ENCODE measurements around the gene MCF2L2.

Gene MCF2L2

GRCh38 chr3:183330881-183331280 is 97.5 kb downstream of the MCF2L2 start:
- Histone ChIP-seq H3K27me3 (ENCODE audit: control insufficient read depth in 2 of 2, insufficient read depth in 2 of 2, low read length in 2 of 2) (no peaks in the 10 kb centered on the region), H3K27ac (ENCODE audit: low read depth in 2 of 2, low read length in 2 of 2) (no peak overlapping the region), H3K9me3 (ENCODE audit: control insufficient read depth in 2 of 2, low read length in 2 of 2) (no peaks in the 10 kb centered on the region), H3K4me1 (ENCODE audit: control insufficient read depth in 2 of 2, insufficient read depth in 2 of 2, low read length in 2 of 2) (no peaks in the 10 kb centered on the region), H3K4me3 (ENCODE audit: low read length in 2 of 2) (no peak overlapping the region), H3K9ac (ENCODE audit: low read depth in 1 of 2, low read length in 2 of 2) (no peak overlapping the region), H3K36me3 (ENCODE audit: control insufficient read depth in 2 of 2, insufficient read depth in 2 of 2, low read length in 2 of 2) (no peaks in the 10 kb centered on the region)

GRCh38 chr3:183329543-183329942 is 98.9 kb downstream of the MCF2L2 start:
- Histone ChIP-seq H3K4me3 (ENCODE audit: low read length in 2 of 2) (no peak overlapping the region), H3K4me1 (ENCODE audit: control insufficient read depth in 2 of 2, insufficient read depth in 2 of 2, low read length in 2 of 2) (no peaks in the 10 kb centered on the region), H3K36me3 (ENCODE audit: control insufficient read depth in 2 of 2, insufficient read depth in 2 of 2, low read length in 2 of 2) (no peaks in the 10 kb centered on the region), H3K27me3 (ENCODE audit: control insufficient read depth in 2 of 2, insufficient read depth in 2 of 2, low read length in 2 of 2) (no peaks in the 10 kb centered on the region), H3K9ac (ENCODE audit: low read depth in 1 of 2, low read length in 2 of 2) (no peak overlapping the region), H3K27ac (ENCODE audit: low read depth in 2 of 2, low read length in 2 of 2) (no peak overlapping the region), H3K9me3 (ENCODE audit: control insufficient read depth in 2 of 2, low read length in 2 of 2) (no peaks in the 10 kb centered on the region)

GRCh38 chr3:183328823-183329222 is 99.6 kb downstream of the MCF2L2 start:
- no peak overlapping the region for H3K4me3 ChIP-seq (ENCODE audit: low read length in 2 of 2)
- no peaks in the 10 kb centered on the region for H3K36me3 ChIP-seq (ENCODE audit: control insufficient read depth in 2 of 2, insufficient read depth in 2 of 2, low read length in 2 of 2)
- no peak overlapping the region for H3K9ac ChIP-seq (ENCODE audit: low read depth in 1 of 2, low read length in 2 of 2)
- H3K4me1 ChIP-seq (ENCODE audit: control insufficient read depth in 2 of 2, insufficient read depth in 2 of 2, low read length in 2 of 2): no peaks in the 10 kb centered on the region
- H3K27me3 ChIP-seq (ENCODE audit: control insufficient read depth in 2 of 2, insufficient read depth in 2 of 2, low read length in 2 of 2): no peaks in the 10 kb centered on the region
- H3K27ac ChIP-seq (ENCODE audit: low read depth in 2 of 2, low read length in 2 of 2): no peak overlapping the region
- H3K9me3 ChIP-seq (ENCODE audit: control insufficient read depth in 2 of 2, low read length in 2 of 2): no peaks in the 10 kb centered on the region

- H3K9me3 ChIP-seq (ENCODE audit: control insufficient read depth in 2 of 2, low read length in 2 of 2): no peaks in the 10 kb centered on the region
- H3K4me1 ChIP-seq (ENCODE audit: control insufficient read depth in 2 of 2, insufficient read depth in 2 of 2, low read length in 2 of 2): no peaks in the 10 kb centered on the region
- no peak overlapping the region for H3K9ac ChIP-seq (ENCODE audit: low read depth in 1 of 2, low read length in 2 of 2)
- no peaks in the 10 kb centered on the region for H3K36me3 ChIP-seq (ENCODE audit: control insufficient read depth in 2 of 2, insufficient read depth in 2 of 2, low read length in 2 of 2)
- H3K27ac ChIP-seq (ENCODE audit: low read depth in 2 of 2, low read length in 2 of 2): no peak overlapping the region
- H3K4me3 ChIP-seq (ENCODE audit: low read length in 2 of 2): no peak overlapping the region
- H3K27me3 ChIP-seq (ENCODE audit: control insufficient read depth in 2 of 2, insufficient read depth in 2 of 2, low read length in 2 of 2): no peaks in the 10 kb centered on the region
Observed at GRCh38 chr3:183328164-183328563, 100.3 kb downstream of the MCF2L2 start.

GRCh38 chr3:183327343-183327742 is 101.1 kb downstream of the MCF2L2 start:
- H3K4me3 ChIP-seq (ENCODE audit: low read length in 2 of 2): no peak overlapping the region
- no peak overlapping the region for H3K27ac ChIP-seq (ENCODE audit: low read depth in 2 of 2, low read length in 2 of 2)
- no peaks in the 10 kb centered on the region for H3K27me3 ChIP-seq (ENCODE audit: control insufficient read depth in 2 of 2, insufficient read depth in 2 of 2, low read length in 2 of 2)
- no peaks in the 10 kb centered on the region for H3K9me3 ChIP-seq (ENCODE audit: control insufficient read depth in 2 of 2, low read length in 2 of 2)
- no peak overlapping the region for H3K9ac ChIP-seq (ENCODE audit: low read depth in 1 of 2, low read length in 2 of 2)
- no peaks in the 10 kb centered on the region for H3K4me1 ChIP-seq (ENCODE audit: control insufficient read depth in 2 of 2, insufficient read depth in 2 of 2, low read length in 2 of 2)
- H3K36me3 ChIP-seq (ENCODE audit: control insufficient read depth in 2 of 2, insufficient read depth in 2 of 2, low read length in 2 of 2): no peaks in the 10 kb centered on the region

GRCh38 chr3:183324083-183324482 is 104.3 kb downstream of the MCF2L2 start:
- H3K27me3 ChIP-seq (ENCODE audit: control insufficient read depth in 2 of 2, insufficient read depth in 2 of 2, low read length in 2 of 2): no peaks in the 10 kb centered on the region

GRCh38 chr3:183319371-183319770 is 109.0 kb downstream of the MCF2L2 start:
- Histone ChIP-seq H3K36me3 (ENCODE audit: control insufficient read depth in 2 of 2, insufficient read depth in 2 of 2, low read length in 2 of 2) (no peaks in the 10 kb centered on the region), H3K27me3 (ENCODE audit: control insufficient read depth in 2 of 2, insufficient read depth in 2 of 2, low read length in 2 of 2) (no peaks in the 10 kb centered on the region), H3K27ac (ENCODE audit: low read depth in 2 of 2, low read length in 2 of 2) (no peak overlapping the region), H3K4me1 (ENCODE audit: control insufficient read depth in 2 of 2, insufficient read depth in 2 of 2, low read length in 2 of 2) (peaks cover 2 to 9% of the 10 kb centered on the region in 2 donors), H3K9ac (ENCODE audit: low read depth in 1 of 2, low read length in 2 of 2) (no peak overlapping the region), H3K9me3 (ENCODE audit: control insufficient read depth in 2 of 2, low read length in 2 of 2) (no peaks in the 10 kb centered on the region), H3K4me3 (ENCODE audit: low read length in 2 of 2) (no peak overlapping the region)

More at GRCh38 chr3:183324083-183324482, 104.3 kb downstream of the MCF2L2 start:
- Histone ChIP-seq H3K9ac (ENCODE audit: low read depth in 1 of 2, low read length in 2 of 2) (no peak overlapping the region), H3K9me3 (ENCODE audit: control insufficient read depth in 2 of 2, low read length in 2 of 2) (no peaks in the 10 kb centered on the region), H3K36me3 (ENCODE audit: control insufficient read depth in 2 of 2, insufficient read depth in 2 of 2, low read length in 2 of 2) (no peaks in the 10 kb centered on the region), H3K4me3 (ENCODE audit: low read length in 2 of 2) (no peak overlapping the region), H3K27ac (ENCODE audit: low read depth in 2 of 2, low read length in 2 of 2) (no peak overlapping the region), H3K4me1 (ENCODE audit: control insufficient read depth in 2 of 2, insufficient read depth in 2 of 2, low read length in 2 of 2) (no peaks in the 10 kb centered on the region)

- no peaks in the 10 kb centered on the region for H3K27me3 ChIP-seq (ENCODE audit: control insufficient read depth in 2 of 2, insufficient read depth in 2 of 2, low read length in 2 of 2)
- H3K9me3 ChIP-seq (ENCODE audit: control insufficient read depth in 2 of 2, low read length in 2 of 2): no peaks in the 10 kb centered on the region
- no peak overlapping the region for H3K4me3 ChIP-seq (ENCODE audit: low read length in 2 of 2)
- H3K9ac ChIP-seq (ENCODE audit: low read depth in 1 of 2, low read length in 2 of 2): no peak overlapping the region
- peaks cover 2 to 9% of the 10 kb centered on the region in 2 donors for H3K4me1 ChIP-seq (ENCODE audit: control insufficient read depth in 2 of 2, insufficient read depth in 2 of 2, low read length in 2 of 2)
- peak overlapping the region in 1 of 2 donors; percentile 48 for H3K27ac ChIP-seq (ENCODE audit: low read depth in 2 of 2, low read length in 2 of 2)
- H3K36me3 ChIP-seq (ENCODE audit: control insufficient read depth in 2 of 2, insufficient read depth in 2 of 2, low read length in 2 of 2): no peaks in the 10 kb centered on the region
Observed at GRCh38 chr3:183318877-183319276, 109.5 kb downstream of the MCF2L2 start.

- no peak overlapping the region for H3K4me3 ChIP-seq (ENCODE audit: low read length in 2 of 2)
- H3K9me3 ChIP-seq (ENCODE audit: control insufficient read depth in 2 of 2, low read length in 2 of 2): no peaks in the 10 kb centered on the region
- H3K9ac ChIP-seq (ENCODE audit: low read depth in 1 of 2, low read length in 2 of 2): peak overlapping the region in 1 of 2 donors; percentile 5
- H3K27me3 ChIP-seq (ENCODE audit: control insufficient read depth in 2 of 2, insufficient read depth in 2 of 2, low read length in 2 of 2): no peaks in the 10 kb centered on the region
- peak overlapping the region; percentile 10 to 77 for H3K27ac ChIP-seq (ENCODE audit: low read depth in 2 of 2, low read length in 2 of 2)
- peaks cover 2 to 9% of the 10 kb centered on the region in 2 donors for H3K4me1 ChIP-seq (ENCODE audit: control insufficient read depth in 2 of 2, insufficient read depth in 2 of 2, low read length in 2 of 2)
- H3K36me3 ChIP-seq (ENCODE audit: control insufficient read depth in 2 of 2, insufficient read depth in 2 of 2, low read length in 2 of 2): no peaks in the 10 kb centered on the region
Observed at GRCh38 chr3:183317886-183318865, 110.2 kb downstream of the MCF2L2 start.

GRCh38 chr3:183317271-183317670 is 111.1 kb downstream of the MCF2L2 start:
- Histone ChIP-seq H3K27ac (ENCODE audit: low read depth in 2 of 2, low read length in 2 of 2) (peak overlapping the region in 1 of 2 donors; percentile 77), H3K4me3 (ENCODE audit: low read length in 2 of 2) (no peak overlapping the region), H3K36me3 (ENCODE audit: control insufficient read depth in 2 of 2, insufficient read depth in 2 of 2, low read length in 2 of 2) (no peaks in the 10 kb centered on the region), H3K27me3 (ENCODE audit: control insufficient read depth in 2 of 2, insufficient read depth in 2 of 2, low read length in 2 of 2) (no peaks in the 10 kb centered on the region), H3K9ac (ENCODE audit: low read depth in 1 of 2, low read length in 2 of 2) (no peak overlapping the region), H3K9me3 (ENCODE audit: control insufficient read depth in 2 of 2, low read length in 2 of 2) (no peaks in the 10 kb centered on the region), H3K4me1 (ENCODE audit: control insufficient read depth in 2 of 2, insufficient read depth in 2 of 2, low read length in 2 of 2) (peaks cover 2 to 9% of the 10 kb centered on the region in 2 donors)

Data from mucosa of rectum (tissue), 2 donors.